Muscle of arm (tissue), 14 donors: ENCODE results near the gene ZNF491. TPM values are rescaled to one million over a fixed set of nuclear protein-coding genes. Genes with fewer than 3 reads are reported as not detected.
A peak's percentile ranks its signal among the peaks of the same experiment; 100 is the strongest.
"Not testable (repeated sequence)": the region's sequence is repeated elsewhere in the genome, so short reads cannot be mapped to it uniquely, and the experiment has no call there.

Experiments
- DNase-seq: peaks from one replicate; pipeline ENCODE4 v3.0.0-alpha.2; 2013
- long read RNA-seq, 11 donors: transcript quantifications; one replicate each; lab custom pipeline, GENCODE V29; 2026
- polyA plus RNA-seq, 12 donors: library from polyadenylated mRNA; unstranded; fragments of 120-200 nt; gene quantifications; one replicate each; pipeline ENCODE4 v1.2.1, GENCODE V29; 2013; ENCODE audit not compliant: insufficient read length in 12 of 12

ZNF491 gene
- 1 to 10 TPM in 10 of 12 donors, not detected in 2; 2.6 to 6.1 (median 4.0) TPM for polyA plus RNA-seq
- long read RNA-seq, donor 1: 0 reads
- long read RNA-seq, donor 2, partial matches to known transcripts: 0 of 1 reads
- long read RNA-seq, donor 2, other reads (novel, unspliced or antisense): 0 of 1 reads
- long read RNA-seq, donor 3: 0 reads
- long read RNA-seq, donor 4: 0 reads
- long read RNA-seq, donor 5: 0 reads
- long read RNA-seq, donor 6: 0 reads
- long read RNA-seq, donor 7: 0 reads
- long read RNA-seq, donor 8, partial matches to known transcripts: 0 of 2 reads
- long read RNA-seq, donor 8, other reads (novel, unspliced or antisense): 0 of 2 reads
- long read RNA-seq, donor 9: 0 reads
- long read RNA-seq, donor 10, partial matches to known transcripts: 0 of 1 reads
- long read RNA-seq, donor 10, other reads (novel, unspliced or antisense): 0 of 1 reads
- long read RNA-seq, donor 11, partial matches to known transcripts: 0 of 1 reads
- long read RNA-seq, donor 11, other reads (novel, unspliced or antisense): 0 of 1 reads

- DNase-seq: peak; percentile 87
Observed at GRCh38 chr19:11798391-11799330, at the start of gene ZNF491. Gene ZNF491 (plus strand): TSS chr19:11798523. CDS start chr19:11805954, 7,431 bp downstream.

DNA sequence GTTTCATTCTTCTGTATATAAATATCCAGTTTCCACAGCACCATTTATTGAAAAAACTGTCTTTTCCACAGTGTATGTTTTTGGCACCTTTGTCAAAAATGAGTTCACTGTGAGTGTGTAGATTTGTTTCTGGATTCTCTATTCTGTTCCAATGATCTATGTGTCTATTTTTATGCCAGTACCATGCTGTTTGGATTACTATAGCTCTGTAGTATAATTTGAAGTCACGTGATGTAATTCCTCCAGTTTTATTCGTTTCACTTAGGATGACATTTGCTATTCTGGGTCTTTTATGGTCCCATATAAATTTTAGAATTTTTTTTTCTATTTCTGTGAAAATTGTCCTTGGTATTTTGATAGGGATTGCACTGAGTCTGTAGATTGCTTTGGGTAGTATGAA is 48.6 kb upstream of the ZNF491 start:
- no peak for DNase-seq

DNA sequence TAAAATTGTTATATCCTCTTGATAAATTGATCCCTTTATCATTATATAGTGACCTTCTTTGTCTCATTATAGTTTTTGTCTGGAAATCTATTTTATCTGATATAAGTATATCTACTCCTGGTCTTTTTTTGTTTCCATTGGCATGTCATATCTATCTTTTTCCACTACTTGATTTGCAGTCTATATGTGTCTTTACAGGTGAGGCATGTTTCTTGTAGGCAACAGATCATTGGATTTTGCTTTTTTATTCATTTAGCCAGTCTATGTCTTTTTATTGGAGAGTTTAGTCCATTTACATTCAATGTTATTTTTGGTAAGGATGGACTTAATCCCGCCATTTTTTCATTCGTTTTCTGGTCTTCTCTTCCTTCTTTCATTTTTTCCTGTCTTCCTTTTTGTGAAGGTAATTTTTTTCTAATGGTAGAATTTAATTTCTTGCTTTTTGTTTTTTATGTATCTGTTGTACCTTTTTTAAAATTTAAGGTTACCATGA is 46.0 kb upstream of the ZNF491 start:
- DNase-seq: no peak

GRCh38 chr19:11754663-11755062 is 43.7 kb upstream of the ZNF491 start:
- no peak for DNase-seq

DNA sequence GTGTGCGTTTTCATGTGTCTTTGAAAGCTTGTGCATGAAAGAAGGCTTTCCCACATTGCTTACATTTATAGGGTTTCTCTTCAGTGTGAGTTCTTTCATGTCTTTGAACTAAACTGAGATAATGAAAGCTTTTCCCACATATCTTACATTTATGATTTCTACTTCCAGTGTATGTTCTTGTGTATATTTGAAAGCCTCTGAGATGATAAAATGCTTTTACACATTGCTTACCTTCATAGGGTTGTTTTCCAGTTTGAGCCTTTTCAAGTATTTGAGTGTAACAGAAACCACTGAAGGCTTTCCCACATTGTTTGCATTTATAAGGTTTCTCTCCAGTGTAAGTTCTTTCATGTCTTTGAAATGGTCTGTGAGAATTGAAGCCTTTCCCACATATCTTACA is 41.4 kb upstream of the ZNF491 start:
- DNase-seq: no peak

DNA sequence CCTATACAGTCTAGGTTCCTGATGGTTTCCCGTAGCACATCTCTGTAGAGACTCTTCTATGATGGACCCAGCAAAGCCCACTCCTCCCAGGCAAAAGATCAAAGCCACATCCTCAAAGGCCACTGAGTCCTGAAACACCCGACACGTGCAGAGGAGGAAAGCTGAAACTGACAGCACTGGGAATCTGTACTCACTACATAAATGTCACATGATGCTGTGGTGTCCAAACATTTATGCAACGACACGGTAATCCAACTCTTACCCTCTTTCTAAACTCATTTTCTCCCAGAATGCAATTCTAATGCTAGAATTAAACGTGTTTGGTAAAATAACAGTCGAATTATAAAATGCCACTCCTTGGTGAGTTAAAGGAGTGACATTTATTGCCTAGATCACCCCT is 38.5 kb upstream of the ZNF491 start:
- DNase-seq: no peak

DNA sequence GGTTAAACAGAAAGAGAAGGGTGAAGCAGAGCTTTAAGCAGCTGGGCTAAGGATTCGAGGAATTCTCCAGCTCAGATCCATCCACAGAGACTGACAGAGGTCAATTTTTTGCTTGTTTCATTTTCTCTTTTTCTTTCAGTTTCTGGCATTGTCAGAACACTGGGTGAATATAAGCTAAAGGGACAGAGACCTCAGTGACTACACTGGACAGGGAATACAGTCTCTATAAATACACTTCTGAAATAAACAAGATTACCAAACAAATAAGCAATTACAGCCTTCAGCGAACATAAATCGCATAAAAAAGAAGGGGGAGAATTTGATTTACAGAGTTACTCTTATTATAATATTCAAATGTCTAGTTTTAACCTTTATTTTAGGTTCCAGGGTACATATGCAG is 35.2 kb upstream of the ZNF491 start:
- no peak for DNase-seq

- DNase-seq: no peak
Observed at GRCh38 chr19:11763611-11764010, 34.7 kb upstream of the ZNF491 start.

- peak; percentile 96 for DNase-seq
Observed at GRCh38 chr19:11766597-11767591, 31.4 kb upstream of the ZNF491 start, which contains the start of gene ZNF441. Gene ZNF441 (plus strand): TSS chr19:11767000. CDS start chr19:11767194, 194 bp downstream.

DNA sequence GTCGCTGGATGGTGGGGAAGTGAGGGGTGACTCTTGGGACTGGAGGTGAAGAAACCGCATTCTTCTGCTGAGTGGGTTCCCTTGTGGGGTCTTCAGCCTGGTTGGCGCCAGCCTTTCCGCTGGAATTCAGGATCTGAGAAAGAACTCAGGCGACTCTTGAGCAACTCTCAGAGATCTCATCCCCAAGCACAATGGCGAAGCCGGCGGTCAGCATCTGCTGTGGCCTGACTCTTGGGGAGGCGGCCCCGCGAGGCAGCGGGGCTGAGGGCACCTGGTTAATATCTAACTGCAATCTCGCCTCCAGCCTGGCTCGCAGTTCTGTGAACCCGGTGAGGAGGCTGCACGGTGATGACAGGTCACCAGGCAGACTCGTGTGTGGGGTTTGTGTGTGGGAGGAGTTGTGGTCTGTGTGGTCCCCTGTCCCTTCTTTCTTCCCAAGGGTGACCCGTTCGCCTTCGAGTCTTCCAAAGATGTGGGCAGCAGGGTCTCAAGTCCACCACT is 30.6 kb upstream of the ZNF491 start:
- DNase-seq: peak; percentile 36

DNA sequence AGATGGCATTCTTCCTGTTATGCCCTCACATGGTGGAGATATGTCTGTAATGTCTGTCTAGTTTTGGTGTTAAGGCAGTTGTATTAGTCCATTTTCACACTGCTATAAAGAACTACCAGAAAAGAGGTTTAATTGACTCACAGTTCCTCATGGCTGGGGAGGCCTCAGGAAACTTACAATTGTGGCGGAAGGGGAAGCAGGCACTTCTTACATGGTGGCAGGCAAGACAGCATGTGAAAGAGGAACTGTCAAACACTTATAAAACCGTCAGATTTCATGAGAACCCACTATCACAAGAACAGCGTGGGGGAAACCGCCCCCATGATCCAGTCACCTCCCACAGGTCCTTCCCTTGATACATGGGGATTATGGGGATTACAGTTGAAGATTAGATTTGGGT is 28.3 kb upstream of the ZNF491 start:
- DNase-seq: no peak

DNA sequence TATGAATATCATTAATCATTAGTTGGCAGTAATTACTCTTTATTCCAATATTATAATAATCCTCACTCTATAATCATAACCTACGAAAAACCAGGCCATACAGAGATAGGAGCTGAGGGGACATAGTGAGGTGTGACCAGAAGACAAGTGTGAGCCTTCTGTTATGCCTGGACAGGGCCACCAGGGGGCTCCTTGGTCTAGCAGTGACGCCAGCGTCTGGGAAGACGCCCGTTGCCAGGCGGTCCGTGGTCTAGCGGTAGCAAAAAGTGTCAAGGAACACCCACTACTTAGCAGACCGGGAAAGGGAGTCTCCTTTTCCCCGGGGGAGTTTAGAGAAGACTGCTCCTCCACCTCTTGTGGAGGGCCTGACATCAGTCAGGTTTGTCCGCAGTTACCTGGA is 26.8 kb upstream of the ZNF491 start:
- DNase-seq: not testable (repeated sequence)

- not testable (repeated sequence) for DNase-seq
Observed at GRCh38 chr19:11776669-11777068, 21.7 kb upstream of the ZNF491 start.

DNA sequence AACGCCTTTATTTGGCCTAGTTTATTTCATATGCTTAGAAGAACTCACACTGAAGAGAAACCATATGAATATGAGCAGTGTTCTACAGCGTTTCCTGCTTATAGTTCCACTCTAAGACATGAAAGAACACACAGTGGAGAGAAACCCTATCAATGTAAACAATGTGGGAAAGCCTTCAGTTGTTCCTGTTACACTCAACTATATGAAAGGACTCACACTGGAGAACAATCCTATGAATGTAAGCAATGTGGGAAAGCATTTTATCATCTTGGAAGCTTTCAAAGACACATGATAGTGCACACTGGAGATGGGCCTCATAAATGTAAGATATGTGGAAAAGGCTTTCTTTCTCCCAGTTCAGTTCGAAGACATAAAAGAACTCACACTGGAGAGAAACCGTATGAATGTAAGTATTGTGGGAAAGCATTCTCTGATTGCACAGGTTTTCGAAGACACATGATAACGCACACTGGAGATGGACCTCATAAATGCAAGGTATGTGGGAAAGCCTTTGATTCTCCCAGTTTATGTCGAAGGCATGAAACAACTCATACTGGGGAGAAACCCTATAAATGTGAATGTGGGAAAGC is 17.8 kb upstream of the ZNF491 start:
- no peak for DNase-seq

DNA sequence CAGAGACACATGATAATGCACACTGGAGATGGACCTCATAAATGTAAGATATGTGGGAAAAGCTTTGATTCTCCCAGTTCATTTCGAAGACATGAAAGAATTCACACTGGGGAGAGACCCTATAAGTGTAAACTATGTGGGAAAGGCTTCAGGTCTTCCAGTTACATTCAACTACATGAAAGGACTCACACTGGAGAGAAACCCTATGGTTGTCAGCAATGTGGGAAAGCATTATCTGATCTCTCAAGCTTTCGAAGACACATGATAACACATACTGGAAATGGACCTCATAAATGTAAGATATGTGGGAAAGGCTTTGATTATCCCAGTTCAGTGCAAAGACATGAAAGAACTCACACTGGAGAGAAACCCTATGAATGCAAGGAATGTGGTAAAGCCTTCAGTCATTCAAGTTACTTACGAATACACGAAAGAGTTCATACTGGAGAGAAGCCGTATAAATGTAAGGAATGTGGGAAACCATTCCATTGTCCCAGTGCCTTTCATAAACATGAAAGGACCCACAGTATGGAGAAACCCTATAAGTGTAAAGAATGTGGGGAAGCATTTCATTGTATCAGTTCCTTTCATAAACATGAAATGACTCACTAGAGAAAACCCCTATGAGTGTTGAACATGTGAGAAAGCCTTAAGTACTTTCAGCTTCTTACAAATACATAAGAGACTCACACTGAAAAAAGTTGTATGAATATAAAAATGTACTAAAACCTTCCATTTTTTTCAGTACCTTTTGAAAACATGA is 16.8 kb upstream of the ZNF491 start:
- DNase-seq: no peak

DNA sequence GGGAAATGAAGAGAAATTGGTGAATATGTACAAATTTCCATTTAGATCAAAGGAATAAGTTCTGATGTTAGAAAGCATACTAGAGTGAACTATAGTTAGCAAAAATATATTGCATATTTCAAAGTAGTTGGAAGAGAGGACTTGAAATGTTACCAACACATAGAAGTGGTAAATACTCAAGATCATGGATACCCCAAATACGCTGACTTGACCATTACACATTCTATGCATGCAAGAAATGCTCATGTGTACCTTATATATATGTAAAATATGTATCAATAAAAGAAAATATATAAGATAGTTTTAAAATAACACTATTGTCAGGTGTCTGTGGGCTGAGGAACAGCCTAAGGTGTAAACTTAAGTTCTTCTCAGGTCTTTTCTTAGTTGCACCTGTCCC is 14.6 kb upstream of the ZNF491 start:
- DNase-seq: no peak

DNA sequence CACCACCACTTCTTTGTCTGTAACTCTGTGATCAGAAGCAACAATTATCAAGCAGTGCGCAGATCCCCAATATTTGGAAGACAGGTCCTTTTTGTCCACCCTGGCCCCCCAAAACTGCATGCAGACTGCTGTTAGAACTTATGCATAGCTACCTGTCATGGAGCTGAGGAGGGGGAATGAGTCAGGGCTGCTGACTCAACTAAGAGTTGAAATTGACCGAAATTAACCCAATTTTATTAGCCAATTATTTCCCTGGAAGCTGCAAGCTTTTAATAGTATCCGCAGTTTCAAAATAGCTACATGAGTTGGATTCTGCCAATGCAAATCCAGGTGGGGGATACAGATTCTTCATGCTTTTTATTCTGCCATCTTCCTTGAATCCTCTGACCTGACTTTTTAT is 14.0 kb upstream of the ZNF491 start:
- DNase-seq: no peak

GRCh38 chr19:11787536-11787935 is 10.8 kb upstream of the ZNF491 start:
- DNase-seq: no peak

DNA sequence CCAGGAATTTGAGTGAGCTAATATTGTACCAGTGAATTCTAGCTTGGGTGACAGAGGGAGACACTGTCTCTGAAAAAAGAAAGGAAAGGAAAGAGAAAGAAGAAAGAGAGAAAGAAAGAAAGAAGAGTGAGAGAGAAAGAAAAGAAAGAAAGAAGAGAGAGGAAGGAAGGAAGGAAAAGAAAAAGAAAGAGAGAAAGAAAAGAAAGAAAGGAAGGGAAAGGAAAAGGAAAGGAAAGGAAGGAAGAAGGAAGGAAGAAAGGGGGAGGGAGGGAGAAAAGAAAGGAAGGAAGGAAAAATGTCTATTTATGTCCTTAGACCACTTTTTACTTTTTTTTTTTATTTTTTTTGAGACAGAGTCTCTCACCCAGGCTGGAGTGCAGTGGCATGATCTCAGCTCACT is 5.4 kb upstream of the ZNF491 start:
- no peak for DNase-seq

DNA sequence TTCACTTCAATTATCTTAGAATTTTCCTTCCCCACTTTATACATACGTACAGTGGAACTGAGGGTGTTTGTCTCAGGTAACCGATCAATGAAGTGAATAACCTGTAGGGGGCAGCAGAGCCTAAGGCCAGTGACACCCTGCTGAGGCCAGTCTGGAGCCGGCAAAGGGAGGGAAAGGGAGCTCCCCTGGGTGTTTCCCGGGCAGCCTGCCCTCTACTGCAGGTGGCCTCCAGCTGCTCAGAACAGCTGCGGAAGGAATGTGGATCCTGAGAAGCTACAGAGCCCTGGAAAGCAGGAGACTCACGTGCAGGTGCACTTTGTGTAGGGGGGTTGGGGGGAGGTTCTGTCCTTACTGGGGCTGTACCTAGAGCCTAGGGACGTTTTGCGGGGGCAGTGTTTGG is 832 bp upstream of the ZNF491 start:
- peak; percentile 88 for DNase-seq
